ENCODE data around the gene PGM5.

GRCh38 chr9:68429631-68430030 is 73.2 kb downstream of the PGM5 start:
- TF ChIP-seq CTCF (IDR thresholded peaks at IDR 0.05) (no peak), POLR2A (IDR thresholded peaks at IDR 0.05) (no peak)
